ENCODE measurements around the gene NDST1.
A peak's percentile ranks its signal among the peaks of the same experiment; 100 is the strongest.

NDST1 gene

DNA sequence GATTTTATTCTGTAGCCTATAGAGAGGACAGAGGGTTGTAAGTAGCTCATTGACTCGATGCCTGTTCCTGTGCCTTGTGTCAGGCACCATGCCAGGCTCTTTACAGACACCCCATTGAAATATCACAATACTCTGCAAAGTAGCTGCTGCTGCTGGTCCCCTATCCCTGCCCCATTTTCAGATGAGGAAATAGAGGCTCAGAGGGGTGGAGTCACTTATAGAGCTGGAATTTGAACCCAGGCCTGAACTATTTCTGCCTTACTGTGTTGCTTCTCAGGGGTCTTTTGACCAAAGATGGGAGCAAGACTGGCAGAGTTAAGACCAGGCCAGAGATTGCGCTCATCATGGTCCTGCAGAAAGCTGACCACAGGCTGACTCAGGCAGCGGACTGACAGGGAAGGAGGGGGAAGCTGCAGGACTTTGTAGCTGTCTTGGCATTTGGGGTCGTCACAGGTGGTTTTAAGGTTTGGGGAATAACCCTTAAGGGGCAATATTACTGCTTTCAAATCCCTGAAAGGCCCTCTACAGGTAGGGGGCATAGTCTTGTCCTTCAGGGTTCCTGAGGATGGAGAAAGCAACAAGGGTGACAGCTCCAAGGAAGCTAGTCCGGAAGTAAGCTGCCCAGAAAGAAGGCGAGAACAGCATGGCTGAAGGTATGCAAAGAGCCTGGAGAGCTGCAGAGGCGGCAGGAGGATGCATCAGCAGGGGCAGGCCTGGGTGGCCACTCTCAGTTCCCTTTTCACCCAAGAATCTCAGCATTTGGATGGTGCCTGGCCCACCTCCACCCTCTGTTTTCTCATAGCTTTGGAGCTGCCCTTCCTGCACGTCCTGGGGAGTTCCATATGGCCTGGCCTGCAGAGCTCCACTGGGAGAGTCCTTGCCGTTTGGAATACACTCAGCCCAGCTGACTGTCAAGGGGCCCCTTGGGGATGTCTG lies 18.3 kb upstream of the NDST1 start:
- peak; percentile 68 to 88 for DNase-seq

DNA sequence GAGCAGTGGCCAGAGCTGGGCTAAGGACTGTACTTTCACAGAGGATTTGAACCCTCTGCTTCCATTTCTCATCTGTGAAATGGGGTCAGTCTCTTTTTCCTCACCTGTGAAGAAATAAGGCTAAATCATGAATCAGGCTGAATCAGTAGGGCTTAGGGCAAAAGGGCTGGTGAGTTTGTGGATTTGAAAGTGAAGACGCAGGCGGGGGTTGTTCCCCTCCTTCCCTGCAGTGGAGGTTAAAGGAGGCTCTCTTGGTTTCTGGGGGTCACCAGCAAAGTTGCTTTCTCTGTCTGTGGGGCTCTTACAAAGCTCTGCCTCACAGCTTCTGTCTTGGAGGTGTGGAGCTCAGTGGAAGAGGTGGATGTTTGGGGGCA lies 17.6 kb upstream of the NDST1 start:
- DNase-seq, result no peak

DNA sequence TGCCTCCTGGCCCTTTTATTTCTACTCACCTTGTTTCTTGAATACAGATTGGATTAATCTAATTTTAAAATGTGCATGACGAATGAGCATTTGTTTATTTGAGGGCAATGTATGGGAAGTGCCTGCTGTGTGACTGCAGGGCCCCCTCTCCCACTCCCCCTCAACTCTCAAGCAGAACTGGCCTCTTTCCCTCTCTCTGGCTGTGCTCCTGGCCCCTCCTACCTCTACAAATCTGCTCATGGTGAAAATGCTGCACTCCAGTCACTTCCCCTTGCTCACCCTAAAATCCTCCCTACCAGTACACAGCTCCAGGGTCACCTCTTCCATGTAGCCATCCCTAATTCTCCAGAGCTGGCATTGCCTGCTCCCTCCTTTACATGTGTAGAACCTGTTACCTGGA lies 17.2 kb upstream of the NDST1 start:
- peak in 1 of 2 donors; percentile 35 for DNase-seq

DNA sequence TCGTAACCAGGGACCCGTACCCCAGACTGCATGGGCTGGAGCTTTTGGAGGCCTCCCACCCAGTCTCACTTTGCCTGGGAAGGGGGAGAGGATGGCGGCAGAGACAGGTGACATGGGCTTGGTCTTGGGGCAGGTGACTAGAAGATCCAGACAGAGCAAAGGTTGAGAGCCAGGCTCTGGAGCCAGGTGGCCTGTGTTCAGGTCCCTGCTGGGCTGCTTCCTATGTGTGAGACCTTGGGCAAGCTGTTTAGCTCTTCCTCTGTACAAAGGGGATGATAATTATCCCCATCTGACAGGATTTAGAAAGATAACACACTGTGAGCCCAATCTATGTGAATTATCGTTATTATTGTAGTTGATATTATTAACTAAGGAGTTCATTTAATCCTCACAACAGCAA lies 16.1 kb upstream of the NDST1 start:
- DNase-seq, result no peak

DNA sequence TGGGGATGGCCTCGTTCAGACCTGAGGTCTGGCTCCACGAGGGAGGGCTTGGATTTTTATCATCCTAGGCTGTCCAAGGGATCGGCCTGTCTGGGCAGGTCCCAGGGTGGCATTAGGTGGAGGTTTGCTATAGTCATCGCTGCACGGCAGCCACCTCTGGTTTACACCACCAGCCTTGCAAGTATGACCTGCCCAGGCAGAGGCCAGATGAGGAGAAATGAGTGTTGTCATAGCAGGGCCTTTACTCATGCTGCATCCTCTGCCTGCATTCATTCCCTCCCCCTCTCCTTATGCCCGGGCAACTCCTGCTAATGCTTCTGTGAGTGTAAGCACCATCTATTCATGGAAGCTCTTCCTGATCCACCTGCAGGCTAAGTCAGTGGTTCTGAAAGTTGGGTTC lies 15.3 kb upstream of the NDST1 start:
- no peak for DNase-seq

DNA sequence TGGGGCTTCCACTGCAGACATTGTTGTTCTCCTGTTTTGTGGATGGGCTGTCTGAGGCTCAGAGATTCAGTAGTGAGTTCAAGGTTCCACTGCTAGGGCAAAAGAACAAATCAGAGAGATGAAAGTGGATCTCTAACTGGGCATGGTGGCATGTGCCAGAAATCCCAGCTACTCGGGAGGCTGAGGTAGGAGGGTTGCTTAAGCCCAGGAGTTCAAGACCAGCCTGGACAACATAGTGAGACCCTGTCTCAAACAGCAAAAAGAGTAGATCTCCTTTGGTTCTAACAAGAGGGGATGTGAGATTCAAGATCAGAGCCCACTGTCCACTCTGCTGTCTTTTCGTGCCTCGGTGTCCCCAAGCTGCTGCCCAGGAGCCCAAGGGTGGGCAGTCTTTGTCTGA lies 11.8 kb upstream of the NDST1 start:
- DNase-seq, result no peak

DNA sequence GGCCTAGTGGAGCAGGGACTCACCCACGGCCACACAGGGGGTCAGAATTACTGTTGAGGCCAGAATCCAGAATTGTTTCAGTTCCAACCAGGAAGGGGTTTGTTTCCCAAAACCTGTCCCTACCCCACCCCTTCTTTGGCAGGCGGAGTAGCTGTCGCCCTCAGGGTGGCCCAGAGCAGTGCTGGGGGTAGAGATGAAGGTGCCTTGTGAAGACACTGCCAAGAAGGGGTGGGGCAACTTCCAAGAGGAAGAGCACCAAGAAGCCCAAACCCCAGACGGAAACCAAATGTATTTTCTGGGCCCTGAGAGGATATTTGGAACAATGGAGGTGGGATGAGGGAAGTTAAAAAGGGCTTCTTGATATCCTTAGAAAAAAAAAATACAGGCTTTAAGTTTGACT lies 11.4 kb upstream of the NDST1 start:
- no peak for DNase-seq

DNA sequence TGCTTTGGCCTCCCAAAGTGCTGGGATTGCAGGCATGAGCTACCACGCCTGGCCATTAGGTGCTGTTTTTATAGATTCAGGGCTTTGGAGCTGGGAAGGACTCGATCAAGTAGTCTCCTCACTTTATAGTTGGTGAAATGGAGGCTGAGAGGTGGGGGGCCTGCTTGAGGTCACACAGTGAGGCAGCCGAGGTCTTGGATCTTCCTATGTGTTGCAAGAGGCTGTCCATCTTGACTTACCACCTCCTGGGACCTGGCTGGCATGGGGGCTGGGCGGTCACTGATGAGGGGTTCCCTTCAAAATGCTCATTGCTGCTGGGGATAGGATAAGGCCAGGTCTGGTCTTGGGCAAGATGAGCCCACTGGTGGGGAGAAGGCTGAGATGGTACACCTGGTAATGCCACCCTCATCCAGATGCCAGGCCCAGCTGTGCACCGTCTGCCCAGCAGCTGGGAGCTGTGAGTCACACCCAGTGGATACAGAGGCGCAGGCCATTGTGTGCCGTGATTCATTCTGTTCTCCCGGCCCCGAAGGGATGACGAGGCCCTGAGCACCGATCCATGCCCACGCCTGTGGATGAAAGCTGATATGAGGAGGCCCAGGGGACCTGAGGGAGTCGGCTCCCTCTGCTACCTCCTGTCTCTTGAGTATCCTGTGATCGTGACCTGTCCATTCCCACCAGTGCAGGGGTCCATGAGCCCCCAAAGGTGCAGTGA lies 10.5 kb upstream of the NDST1 start:
- no peak for DNase-seq

DNA sequence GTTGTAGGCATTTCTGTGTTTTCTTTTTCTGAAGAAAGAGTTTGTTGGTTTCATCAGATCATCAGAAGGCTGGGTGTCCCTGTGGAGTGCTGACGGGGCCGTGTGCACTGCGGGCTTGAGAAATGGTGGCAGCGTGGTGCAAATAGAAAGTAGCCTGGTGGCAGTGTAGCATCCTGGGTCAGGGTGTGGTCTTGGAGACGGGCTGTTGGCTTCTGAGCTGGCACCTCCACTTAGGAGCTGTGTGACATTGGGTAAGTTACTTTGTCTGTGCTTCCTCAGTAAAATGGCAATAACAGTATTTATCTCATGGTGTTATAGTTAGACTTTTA lies 10.0 kb upstream of the NDST1 start:
- no peak for DNase-seq

DNA sequence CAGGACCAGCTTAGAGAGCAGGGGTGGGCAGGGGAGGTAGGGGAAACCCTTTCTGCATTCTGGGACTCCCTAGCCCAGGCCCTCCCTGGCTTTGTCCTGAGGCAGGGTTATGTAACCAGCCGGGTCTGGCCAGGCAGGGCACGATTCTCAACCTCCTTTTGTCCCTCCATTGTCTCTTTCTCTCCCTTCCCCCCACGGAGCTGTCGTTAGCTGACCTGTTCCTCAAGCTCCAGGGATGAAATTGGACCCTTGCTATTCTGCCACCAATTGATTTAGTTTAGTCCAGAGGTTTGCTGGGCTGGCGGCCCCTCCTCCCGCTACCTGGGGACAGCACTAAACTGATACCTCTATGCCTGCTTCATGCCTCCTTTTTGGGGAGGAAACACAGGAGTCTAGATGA lies 9.4 kb upstream of the NDST1 start:
- DNase-seq, result no peak

DNA sequence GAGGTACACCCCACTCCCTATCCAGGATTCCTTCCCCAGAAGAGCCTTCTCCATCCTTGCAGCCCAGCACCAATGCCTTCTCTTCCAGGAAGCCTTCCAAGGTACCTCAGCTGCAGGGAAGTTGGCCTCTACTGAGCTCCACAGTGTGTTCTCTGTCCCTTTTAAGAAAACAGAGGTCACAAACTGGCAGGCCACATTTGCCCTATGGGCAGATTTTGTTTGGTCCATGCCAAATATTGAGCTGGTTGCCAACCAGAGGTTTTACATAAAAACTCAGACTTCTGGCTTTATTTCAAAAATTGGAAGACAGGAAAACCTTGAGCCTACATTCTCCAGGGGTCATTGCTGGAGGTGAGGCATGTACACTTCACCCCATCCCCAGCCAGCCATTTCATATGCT lies 9.0 kb upstream of the NDST1 start:
- no peak for DNase-seq

DNA sequence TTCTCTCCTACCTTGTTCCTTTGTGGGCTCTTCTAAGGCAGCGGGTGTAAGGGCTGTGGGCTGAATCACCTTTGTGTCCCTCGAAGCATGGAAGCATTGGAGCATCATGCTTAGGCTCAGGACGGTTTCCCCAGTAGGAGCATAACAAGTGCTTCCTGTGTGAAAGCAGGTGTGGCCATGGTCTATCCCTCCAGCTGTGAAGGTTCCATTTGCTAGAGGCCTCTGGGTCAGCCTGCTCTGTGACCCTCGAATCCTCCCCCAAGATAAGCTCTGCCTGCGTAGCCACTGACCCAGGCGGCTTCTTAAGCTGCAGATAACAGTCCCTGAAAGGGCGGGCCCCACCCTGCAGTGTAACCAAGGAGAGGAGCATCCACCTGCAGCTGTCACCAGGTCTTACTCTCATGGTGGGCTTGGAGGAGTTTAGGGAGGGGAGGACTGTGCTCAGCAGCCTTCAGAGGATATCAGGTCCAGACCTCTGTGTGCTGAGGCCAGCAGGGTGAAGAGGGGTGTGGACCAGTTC lies 8.4 kb upstream of the NDST1 start:
- no peak for DNase-seq

DNA sequence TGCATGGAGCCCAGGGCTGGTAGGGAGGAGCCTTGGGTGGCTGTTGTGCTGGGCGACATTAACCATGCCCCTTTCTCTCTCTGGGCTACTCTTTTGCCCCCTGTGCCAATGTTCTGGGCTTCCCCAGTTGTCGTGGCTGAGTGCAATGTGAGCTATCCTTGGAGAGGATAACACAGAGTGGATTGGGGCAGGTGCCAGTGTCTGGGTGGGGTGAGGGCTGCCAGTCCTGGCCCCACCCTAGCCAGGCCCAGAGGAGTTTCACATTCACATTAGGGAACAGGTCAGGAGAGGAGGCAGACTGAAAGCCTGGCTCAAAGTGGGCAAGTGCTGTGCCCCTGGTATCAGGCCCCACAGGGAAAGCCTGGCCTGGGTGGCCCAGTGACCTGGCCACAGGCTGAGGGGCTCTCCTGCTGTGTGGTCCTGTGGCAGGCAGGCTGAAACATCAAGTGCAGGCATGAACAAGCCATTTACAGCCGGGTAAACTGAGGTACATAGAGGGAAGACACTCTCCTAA lies 7.5 kb upstream of the NDST1 start:
- DNase-seq, result no peak

DNA sequence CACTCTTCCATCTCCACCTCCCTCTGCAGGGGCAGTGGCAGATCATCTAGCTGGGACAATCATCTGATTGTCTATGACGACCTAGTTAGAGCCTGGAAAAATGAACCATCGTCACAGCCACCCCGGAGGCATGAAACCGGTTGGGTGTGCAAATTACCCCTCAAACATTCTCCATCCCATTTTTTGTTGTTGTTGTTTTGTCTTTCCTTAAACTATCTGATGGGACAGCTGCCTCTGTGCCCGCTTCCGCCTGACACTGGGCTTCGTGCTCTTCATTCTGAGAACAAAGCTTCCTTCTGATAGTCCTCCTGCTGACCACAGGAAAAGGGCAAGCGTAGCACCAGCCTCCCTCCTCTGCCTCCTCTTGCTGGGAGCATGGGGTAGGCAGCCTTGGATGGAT lies 7.0 kb upstream of the NDST1 start:
- DNase-seq, result no peak

DNA sequence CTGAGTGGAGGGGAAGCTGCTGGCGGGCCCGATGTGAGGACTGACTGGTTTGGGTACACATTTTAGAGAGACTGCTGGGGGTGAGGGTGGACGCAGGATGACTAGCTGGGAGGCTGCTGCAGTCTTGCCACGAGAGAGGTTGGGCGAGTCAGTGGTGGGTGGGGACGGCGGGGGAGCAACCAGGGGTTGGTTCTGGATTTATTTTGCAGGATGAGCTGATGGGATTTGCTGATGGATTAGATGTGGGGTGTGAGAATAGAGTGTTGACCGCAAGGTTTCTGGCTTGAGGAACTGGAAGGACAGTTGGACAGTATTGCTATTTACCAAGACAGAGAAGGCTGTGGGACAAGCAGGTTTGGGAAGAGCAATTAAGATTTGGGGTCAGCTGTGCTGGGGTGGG lies 5.8 kb upstream of the NDST1 start:
- no peak for DNase-seq

DNA sequence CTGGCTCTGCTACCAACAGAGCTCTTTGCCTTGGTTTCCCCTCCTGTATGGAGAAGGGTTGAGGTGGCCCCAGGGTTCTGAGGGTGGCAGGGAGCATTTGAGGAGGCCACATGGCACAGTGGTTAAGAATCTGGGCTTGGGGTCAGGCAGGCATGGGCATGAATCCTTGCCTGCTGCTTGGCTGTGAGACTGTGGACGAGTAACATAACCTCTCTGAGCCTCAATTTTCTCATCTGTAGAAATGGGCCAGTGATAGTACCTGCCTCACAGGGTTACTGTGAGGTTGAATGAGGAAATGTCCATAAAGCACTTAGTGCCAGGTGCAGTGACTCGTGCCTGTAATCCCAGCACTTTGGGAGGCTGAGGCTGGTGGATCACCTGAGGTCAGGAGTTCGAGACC lies 5.1 kb upstream of the NDST1 start:
- no peak for DNase-seq

DNA sequence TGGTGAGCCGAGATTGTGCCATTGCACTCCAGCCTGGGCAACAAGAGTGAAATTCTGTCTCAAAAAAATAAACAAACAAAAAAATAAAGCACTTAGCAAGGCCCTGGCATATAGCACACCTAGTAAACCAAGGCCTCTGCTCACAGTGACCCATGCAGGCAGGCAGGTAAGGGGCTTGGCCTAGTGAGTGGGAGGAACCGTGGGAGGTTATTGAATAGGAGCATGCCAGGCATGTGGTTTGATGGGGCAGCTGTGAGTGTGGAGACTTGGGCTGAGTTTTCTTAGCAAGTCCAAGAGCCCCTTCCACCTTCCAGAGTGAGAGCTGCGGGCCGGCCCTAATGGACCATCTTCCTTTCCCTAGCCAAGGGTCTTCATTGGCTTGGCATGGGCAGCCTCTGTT lies 4.5 kb upstream of the NDST1 start:
- DNase-seq, result no peak

DNA sequence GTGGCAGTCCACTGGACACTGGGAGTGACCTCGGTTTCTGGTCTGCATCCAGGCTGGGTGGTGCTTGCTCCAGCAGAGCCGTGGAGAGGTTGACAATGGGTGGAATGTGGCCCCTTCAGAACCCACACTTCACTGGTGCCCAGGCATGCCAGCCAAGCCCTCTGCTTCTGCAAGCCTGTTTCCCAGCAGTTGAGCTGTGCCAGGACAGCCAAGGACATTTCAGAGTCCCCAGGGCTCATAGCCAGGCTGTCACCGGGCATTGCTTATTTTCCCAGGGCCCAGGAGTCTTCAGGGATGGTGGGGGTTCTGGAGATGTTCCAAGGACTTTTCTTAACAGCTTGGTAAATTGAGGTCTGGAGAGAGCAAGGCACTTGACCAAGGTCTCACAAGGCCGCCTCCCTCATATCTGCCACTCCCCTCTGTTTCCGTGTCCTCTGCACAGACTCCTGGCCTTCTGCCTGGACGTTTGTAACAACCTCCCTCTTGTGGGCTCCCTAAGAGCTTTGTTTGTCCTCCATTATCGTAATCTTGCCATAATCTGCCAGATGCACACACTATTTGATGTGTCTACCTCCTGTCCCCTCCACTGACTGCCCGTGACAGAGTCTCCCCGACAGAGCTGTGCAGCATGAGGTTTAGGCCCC lies 3.8 kb upstream of the NDST1 start:
- no peak for DNase-seq

DNA sequence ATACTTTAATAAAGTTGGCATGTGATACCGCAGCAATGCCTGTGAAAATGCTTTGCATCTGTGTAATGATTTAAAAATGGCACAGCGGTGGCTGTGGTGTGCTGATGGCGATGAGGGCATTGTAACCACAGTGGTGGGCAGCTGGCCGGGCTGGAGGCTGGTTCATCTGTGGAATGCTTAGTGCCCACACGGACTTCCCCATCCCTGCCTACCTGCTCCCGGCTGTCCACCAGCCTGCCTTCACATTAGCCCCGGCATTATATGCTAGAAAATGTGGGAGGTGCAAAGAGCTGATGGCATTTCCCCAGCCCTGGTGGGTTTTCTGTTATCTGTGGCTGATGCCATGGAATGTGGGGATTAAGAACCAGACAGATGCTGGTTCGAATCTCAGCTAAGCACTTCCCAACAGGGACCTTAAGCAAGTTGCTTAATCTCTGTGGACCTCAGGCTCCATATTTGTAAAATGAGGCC lies 2.9 kb upstream of the NDST1 start:
- no peak for DNase-seq

DNA sequence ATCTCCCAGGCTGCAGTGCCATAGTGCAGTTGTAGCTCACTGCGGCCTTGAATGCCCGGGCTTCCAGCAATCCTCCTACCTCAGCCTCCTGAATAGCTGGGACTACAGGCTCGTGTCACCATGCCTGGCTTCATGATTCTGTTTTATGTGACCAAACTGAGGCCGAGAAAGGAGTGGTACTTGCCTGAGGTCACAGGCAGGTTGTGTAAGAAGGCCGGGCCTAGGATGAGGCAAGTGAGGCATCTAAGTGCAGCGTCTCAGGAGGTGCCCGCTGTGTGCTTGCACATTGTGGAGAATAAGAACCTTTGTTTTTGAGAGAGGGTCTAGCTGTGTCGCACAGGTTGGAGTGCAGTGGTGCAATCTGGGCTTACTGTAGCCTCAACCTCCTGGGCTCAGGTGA lies 2.1 kb upstream of the NDST1 start:
- DNase-seq, result no peak

DNA sequence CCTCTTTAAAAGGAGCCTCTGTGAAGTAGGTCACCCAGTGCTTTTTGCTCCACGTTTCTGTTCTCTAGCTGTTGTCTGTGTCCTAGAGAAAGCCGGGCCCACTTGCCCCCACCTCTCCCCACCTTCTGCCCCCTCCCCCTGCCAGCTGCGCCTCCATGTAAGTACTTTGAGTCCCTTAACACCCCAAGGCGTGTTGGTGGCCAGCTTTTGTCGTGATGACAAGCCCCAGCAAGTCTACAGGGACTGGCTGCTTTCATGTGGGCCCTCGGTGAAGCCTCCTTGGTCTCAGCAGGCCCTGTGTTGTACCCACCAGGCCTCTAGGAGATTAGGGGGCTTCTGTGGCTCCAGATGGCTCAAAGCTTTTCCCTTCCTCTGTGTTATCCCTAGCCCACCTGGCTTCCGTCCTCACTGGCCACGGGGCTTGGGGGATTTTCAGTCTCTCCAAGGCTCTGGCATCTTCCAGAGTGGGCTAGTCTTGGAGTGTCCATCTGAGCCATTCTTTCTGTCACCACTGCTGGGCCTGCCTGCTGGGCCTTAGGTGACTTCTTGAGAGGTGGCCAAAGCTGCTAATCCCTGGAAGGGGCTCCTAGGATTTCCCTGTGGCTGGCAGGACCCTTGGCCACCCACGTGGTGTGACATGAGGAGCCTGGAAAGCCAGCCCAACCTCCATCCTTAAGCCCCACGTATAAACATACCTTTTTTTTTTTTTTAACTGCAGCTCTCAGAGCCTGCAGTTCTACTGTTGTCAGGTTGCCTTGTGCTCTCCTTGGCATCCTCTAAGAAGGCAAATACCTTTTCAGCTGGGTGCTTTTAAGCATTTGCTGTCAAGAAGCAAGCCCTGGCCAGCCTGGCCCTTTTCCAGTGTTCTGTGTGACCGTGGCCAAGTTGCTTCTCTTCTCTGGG lies 1.1 kb upstream of the NDST1 start:
- DNase-seq, result no peak

DNA sequence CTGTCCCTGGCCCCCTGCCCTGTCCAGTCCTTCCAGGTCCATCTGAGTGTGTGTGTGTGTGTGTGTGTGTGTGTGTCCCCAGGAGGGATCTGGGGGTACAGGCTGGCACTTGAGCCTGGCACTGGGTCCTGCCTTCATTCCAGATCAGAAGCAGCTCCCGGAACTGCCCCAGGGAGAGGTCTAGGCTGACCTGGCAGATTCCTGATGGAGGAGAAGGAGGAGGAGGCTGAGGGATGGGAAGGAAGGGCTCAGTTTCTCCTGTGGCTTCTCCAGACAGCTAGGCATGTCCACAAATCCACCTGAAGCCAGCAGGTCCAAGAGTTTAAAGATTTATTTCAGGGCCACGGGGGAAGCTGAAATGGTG lies 328 bp downstream of the NDST1 start:
- no peak for DNase-seq

DNA sequence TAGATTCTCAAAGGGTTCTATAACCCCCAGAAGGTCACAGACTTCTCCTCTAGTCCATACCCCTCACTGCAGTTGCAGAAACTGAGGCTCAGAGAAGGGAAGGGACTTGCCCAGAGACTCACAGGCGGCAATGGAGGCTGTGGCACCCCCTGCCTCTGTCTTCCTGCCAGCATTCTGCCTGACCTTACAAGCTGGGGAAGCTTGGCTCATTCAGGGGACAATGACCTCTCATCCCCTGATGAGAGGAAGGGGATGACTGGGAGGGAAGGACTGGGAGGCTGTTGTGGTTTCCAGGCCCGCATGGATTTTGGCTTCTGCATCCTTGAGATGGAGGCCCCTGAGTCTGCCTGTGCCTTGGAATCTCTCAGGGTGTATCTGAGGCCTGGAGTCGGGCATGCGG lies 897 bp downstream of the NDST1 start:
- DNase-seq, result no peak

Data from inflammatory macrophage treated with lipopolysaccharide for 1 hour (primary cell).